ENCODE results near the gene CDC45.
"Not testable (repeated sequence)": the region's sequence is repeated elsewhere in the genome, so short reads cannot be mapped to it uniquely, and the experiment has no call there.

CDC45 gene

GRCh38 chr22:19479355-19480172, at the start of gene CDC45:
TSS of gene CDC45 (plus strand) at chr22:19479920. CDS start at chr22:19479969, 49 bp downstream.
- peak; percentile 99 for DNase-seq (ENCODE audit: low spot score)

- peak; percentile 47 for DNase-seq (ENCODE audit: low spot score)
These were observed 49.5 kb upstream of the CDC45 start for GRCh38 chr22:19429950-19430889.

- no peak for DNase-seq (ENCODE audit: low spot score)
These were observed 48.7 kb upstream of the CDC45 start for GRCh38 chr22:19430890-19431541.

GRCh38 chr22:19431649-19432132, 48.0 kb upstream of the CDC45 start, which contains the start of gene HIRA:
TSS of gene HIRA (minus strand) at chr22:19431733. CDS start at chr22:19431476, 257 bp downstream.
- peak; percentile 79 for DNase-seq (ENCODE audit: low spot score)

- DNase-seq (ENCODE audit: low spot score), result peak; percentile 97
These were observed 47.4 kb upstream of the CDC45 start, which contains the start of gene MRPL40 for GRCh38 chr22:19432133-19432851. TSS of gene MRPL40 (plus strand) at chr22:19432545. CDS start at chr22:19432555, 10 bp downstream.

GRCh38 chr22:19434401-19434800, 45.3 kb upstream of the CDC45 start:
- no peak for DNase-seq (ENCODE audit: low spot score)

- DNase-seq (ENCODE audit: low spot score), result no peak
These were observed 44.7 kb upstream of the CDC45 start for GRCh38 chr22:19434829-19435580.

GRCh38 chr22:19436444-19437161, 43.1 kb upstream of the CDC45 start:
- DNase-seq (ENCODE audit: low spot score), result not testable (repeated sequence)

- no peak for DNase-seq (ENCODE audit: low spot score)
These were observed 41.4 kb upstream of the CDC45 start for GRCh38 chr22:19438298-19438697.

- no peak for DNase-seq (ENCODE audit: low spot score)
These were observed 39.1 kb upstream of the CDC45 start for GRCh38 chr22:19440411-19441195.

- DNase-seq (ENCODE audit: low spot score), result no peak
These were observed 37.6 kb upstream of the CDC45 start for GRCh38 chr22:19442166-19442565.

GRCh38 chr22:19443544-19444211, 36.0 kb upstream of the CDC45 start:
- DNase-seq (ENCODE audit: low spot score), result no peak

- DNase-seq (ENCODE audit: low spot score), result not testable (repeated sequence)
These were observed 34.3 kb upstream of the CDC45 start for GRCh38 chr22:19445279-19445982.

- DNase-seq (ENCODE audit: low spot score), result no peak
These were observed 33.0 kb upstream of the CDC45 start for GRCh38 chr22:19446603-19447329.

- peak; percentile 98 for DNase-seq (ENCODE audit: low spot score)
These were observed 32.2 kb upstream of the CDC45 start, which contains the start of gene C22orf39 for GRCh38 chr22:19447330-19448075. TSS of gene C22orf39 (minus strand) at chr22:19447711. CDS start at chr22:19447688, 23 bp downstream.

- peak; percentile 71 for DNase-seq (ENCODE audit: low spot score)
These were observed 31.6 kb upstream of the CDC45 start for GRCh38 chr22:19448076-19448607.
